Gastrocnemius medialis (tissue), 4 donors: ENCODE measurements around the gene CD37.
"Not testable (repeated sequence)": the region's sequence is repeated elsewhere in the genome, so short reads cannot be mapped to it uniquely, and the experiment has no call there.

ENCODE experiments used
- POLR2A ChIP-seq, 2 donors: fragments of 450-650 bp; IDR thresholded peaks; one replicate each; pipeline ENCODE4 v1.6.1; 2017; ENCODE audit warnings: antibody characterized with exemption in 2 of 2, mild to moderate bottlenecking in 2 of 2, moderate library complexity in 2 of 2
- TF ChIP-seq, protein P1 (sequence below), 5 experiments: fragments of 450-650 bp in 3 of 5; fragments of 200-600 bp in 2 of 5; sonication (generic) in 2 of 5; IDR thresholded peaks in 4 of 5; conservative IDR thresholded peaks in 1 of 5; 1 replicate in 4 of 5; 2 replicates in 1 of 5; pipeline ENCODE4 v1.5.1; 2016 to 2019; ENCODE audit warnings: antibody characterized with exemption in 5 of 5, mild to moderate bottlenecking in 3 of 5, moderate library complexity in 3 of 5

DNA sequence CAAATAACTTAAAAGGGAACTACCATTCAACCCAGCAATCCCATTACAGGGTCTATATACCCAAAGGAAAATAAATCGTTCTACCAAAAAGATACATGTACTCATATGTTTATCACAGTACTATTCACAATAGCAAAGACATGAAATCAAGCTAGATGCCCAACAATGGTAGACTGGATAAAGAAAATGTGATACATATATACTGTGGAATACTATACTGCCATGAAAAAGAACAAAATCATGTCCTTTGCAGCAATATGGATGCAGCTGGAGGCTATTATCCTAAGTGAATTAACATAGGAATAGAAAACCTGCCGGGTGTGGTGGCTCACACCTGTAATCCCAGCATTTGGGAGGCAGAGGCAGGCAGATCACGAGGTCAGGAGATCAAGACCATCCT is 36.6 kb upstream of the CD37 start:
- TF ChIP-seq, protein P1, sequence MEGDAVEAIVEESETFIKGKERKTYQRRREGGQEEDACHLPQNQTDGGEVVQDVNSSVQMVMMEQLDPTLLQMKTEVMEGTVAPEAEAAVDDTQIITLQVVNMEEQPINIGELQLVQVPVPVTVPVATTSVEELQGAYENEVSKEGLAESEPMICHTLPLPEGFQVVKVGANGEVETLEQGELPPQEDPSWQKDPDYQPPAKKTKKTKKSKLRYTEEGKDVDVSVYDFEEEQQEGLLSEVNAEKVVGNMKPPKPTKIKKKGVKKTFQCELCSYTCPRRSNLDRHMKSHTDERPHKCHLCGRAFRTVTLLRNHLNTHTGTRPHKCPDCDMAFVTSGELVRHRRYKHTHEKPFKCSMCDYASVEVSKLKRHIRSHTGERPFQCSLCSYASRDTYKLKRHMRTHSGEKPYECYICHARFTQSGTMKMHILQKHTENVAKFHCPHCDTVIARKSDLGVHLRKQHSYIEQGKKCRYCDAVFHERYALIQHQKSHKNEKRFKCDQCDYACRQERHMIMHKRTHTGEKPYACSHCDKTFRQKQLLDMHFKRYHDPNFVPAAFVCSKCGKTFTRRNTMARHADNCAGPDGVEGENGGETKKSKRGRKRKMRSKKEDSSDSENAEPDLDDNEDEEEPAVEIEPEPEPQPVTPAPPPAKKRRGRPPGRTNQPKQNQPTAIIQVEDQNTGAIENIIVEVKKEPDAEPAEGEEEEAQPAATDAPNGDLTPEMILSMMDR (IDR thresholded peaks at IDR 0.05 in 4 of 5, conservative IDR thresholded peaks at IDR 0.05 in 1 of 5) = not testable (repeated sequence)
- TF ChIP-seq POLR2A (IDR thresholded peaks at IDR 0.05) = not testable (repeated sequence)
